Measurements from ENCODE around the gene BRD9.
A peak's percentile ranks its signal among the peaks of the same experiment; 100 is the strongest.

The BRD9 gene

GRCh38 chr5:905139-905642 is 12.6 kb upstream of the BRD9 start:
- Mint-ChIP-seq H3K4me1 (no peaks in the 10 kb centered on the region), H3K27ac (no peak overlapping the region), H3K36me3 (ENCODE audit: low read depth) (peaks cover 16% of the 10 kb centered on the region), H3K9me3 (no peaks in the 10 kb centered on the region), H3K27me3 (ENCODE audit: low read depth) (no peaks in the 10 kb centered on the region), H3K4me3 (no peak overlapping the region)
- no peak for TF ChIP-seq CTCF (IDR thresholded peaks at IDR 0.05; ENCODE audit: unreplicated experiment in 3 of 3)

GRCh38 chr5:903756-904096 is 11.1 kb upstream of the BRD9 start:
- Mint-ChIP-seq H3K9me3 (no peaks in the 10 kb centered on the region), H3K27me3 (ENCODE audit: low read depth) (no peaks in the 10 kb centered on the region), H3K36me3 (ENCODE audit: low read depth) (peaks cover 13% of the 10 kb centered on the region), H3K27ac (no peak overlapping the region), H3K4me1 (no peaks in the 10 kb centered on the region), H3K4me3 (no peak overlapping the region)
- TF ChIP-seq CTCF (IDR thresholded peaks at IDR 0.05; ENCODE audit: unreplicated experiment in 3 of 3) = no peak

- no peak for TF ChIP-seq CTCF (IDR thresholded peaks at IDR 0.05; ENCODE audit: unreplicated experiment in 3 of 3)
- H3K27ac Mint-ChIP-seq = no peak overlapping the region
- H3K36me3 Mint-ChIP-seq (ENCODE audit: low read depth) = peaks cover 13% of the 10 kb centered on the region
- H3K27me3 Mint-ChIP-seq (ENCODE audit: low read depth) = no peaks in the 10 kb centered on the region
- no peaks in the 10 kb centered on the region for H3K4me1 Mint-ChIP-seq
- no peaks in the 10 kb centered on the region for H3K9me3 Mint-ChIP-seq
- H3K4me3 Mint-ChIP-seq = no peak overlapping the region
Observed at GRCh38 chr5:902129-902916, 9.7 kb upstream of the BRD9 start.

- TF ChIP-seq CTCF (IDR thresholded peaks at IDR 0.05; ENCODE audit: unreplicated experiment in 3 of 3) = no peak
- no peaks in the 10 kb centered on the region for H3K4me1 Mint-ChIP-seq
- no peak overlapping the region for H3K27ac Mint-ChIP-seq
- H3K36me3 Mint-ChIP-seq (ENCODE audit: low read depth) = peaks cover 9% of the 10 kb centered on the region
- H3K4me3 Mint-ChIP-seq = no peak overlapping the region
- no peaks in the 10 kb centered on the region for H3K9me3 Mint-ChIP-seq
- H3K27me3 Mint-ChIP-seq (ENCODE audit: low read depth) = no peaks in the 10 kb centered on the region
Observed at GRCh38 chr5:900781-901180, 8.2 kb upstream of the BRD9 start.

GRCh38 chr5:893711-894110 is 1.1 kb upstream of the BRD9 start:
- H3K27me3 Mint-ChIP-seq (ENCODE audit: low read depth) = no peaks in the 10 kb centered on the region
- peaks cover 24% of the 10 kb centered on the region for H3K36me3 Mint-ChIP-seq (ENCODE audit: low read depth)
- peaks cover 11% of the 10 kb centered on the region for H3K4me1 Mint-ChIP-seq
- no peaks in the 10 kb centered on the region for H3K9me3 Mint-ChIP-seq
- peak overlapping the region; percentile 78 to 85 (median 81) for H3K4me3 Mint-ChIP-seq
- TF ChIP-seq CTCF (IDR thresholded peaks at IDR 0.05; ENCODE audit: unreplicated experiment in 3 of 3) = no peak
- H3K27ac Mint-ChIP-seq = no peak overlapping the region

GRCh38 chr5:893137-893506 is 521 bp upstream of the BRD9 start:
- Mint-ChIP-seq H3K4me3 (peak overlapping the region; percentile 78 to 85 (median 81)), H3K9me3 (no peaks in the 10 kb centered on the region), H3K27me3 (ENCODE audit: low read depth) (no peaks in the 10 kb centered on the region), H3K27ac (no peak overlapping the region), H3K36me3 (ENCODE audit: low read depth) (peaks cover 30% of the 10 kb centered on the region), H3K4me1 (peaks cover 11% of the 10 kb centered on the region)
- TF ChIP-seq CTCF (IDR thresholded peaks at IDR 0.05; ENCODE audit: unreplicated experiment in 3 of 3) = no peak
